ENCODE results near the gene GPATCH4. TPM values are rescaled to one million over a fixed set of nuclear protein-coding genes. Genes with fewer than 3 reads are reported as not detected.

Gene GPATCH4
- total RNA-seq, 1 experiment from 2014 or later, result 37.3 TPM

DNA sequence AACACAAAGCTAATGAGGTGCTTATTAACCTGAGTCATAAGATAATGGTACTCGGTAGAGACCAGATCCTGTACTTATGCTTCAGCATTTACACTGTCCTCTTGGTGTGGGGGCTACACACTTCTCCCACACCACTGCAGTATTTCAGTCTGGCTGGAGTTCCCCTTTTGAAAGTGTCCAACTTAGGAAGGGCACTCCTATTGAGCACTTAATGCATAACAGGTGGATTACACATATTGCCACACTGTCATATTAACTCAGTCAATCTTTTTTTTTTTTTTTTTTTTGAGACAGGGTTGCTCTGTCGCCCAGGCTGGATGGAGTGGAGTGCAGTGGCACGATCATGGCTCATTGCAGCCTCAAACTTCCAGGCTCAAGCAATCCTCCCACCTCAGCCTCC, 1.5 kb downstream of the GPATCH4 start:
- H3K79me2 ChIP-seq (ENCODE audit: low read length), result peaks cover 43% of the 10 kb centered on the region
- no peaks in the 10 kb centered on the region for H4K20me1 ChIP-seq (ENCODE audit: low read length)
- H2AFZ ChIP-seq (ENCODE audit: low read length), result no peak overlapping the region
- no peaks in the 10 kb centered on the region for H3K27me3 ChIP-seq (ENCODE audit: low read length)
- DNase-seq (peak; percentile 64), ATAC-seq (peak; percentile 45)
- no peaks in the 10 kb centered on the region for H3F3A ChIP-seq (ENCODE audit: low read length, unreplicated experiment)
- BruUV-seq (replicated peaks), result no TSS peak
- H3K36me3 ChIP-seq (ENCODE audit: low read depth, low read length), result peaks cover 45% of the 10 kb centered on the region
- H3K4me3 ChIP-seq (ENCODE audit: low read length), result peak overlapping the region; percentile 94
- H3K9me3 ChIP-seq (ENCODE audit: low read length), result no peaks in the 10 kb centered on the region
- peak overlapping the region; percentile 93 for H3K4me2 ChIP-seq (ENCODE audit: low read length)
- no peak overlapping the region for H3K27ac ChIP-seq (ENCODE audit: low read length)
- no peaks in the 10 kb centered on the region for H3K9me2 ChIP-seq (replicated peaks; ENCODE audit: low read length)
- ChIA-PET POLR2A (ENCODE audit: unreplicated experiment) (interaction anchor here (0.5 kb wide), 1 partner anchor 141 kb away, joined by 3 read pairs; the partner anchor contains the start of gene MRPL24), CTCF (no interaction called here)
- intact Hi-C loops (cut with micrococcal nuclease), result no loop called here
- H3K9ac ChIP-seq (ENCODE audit: low read length), result no peak overlapping the region
- H3K4me1 ChIP-seq (ENCODE audit: insufficient read depth, low read length), result peaks cover 20% of the 10 kb centered on the region
- no peak for TF ChIP-seq EZH2 (IDR thresholded peaks at IDR 0.05; ENCODE audit: low read length, unreplicated experiment)
- TF ChIP-seq, protein P1, sequence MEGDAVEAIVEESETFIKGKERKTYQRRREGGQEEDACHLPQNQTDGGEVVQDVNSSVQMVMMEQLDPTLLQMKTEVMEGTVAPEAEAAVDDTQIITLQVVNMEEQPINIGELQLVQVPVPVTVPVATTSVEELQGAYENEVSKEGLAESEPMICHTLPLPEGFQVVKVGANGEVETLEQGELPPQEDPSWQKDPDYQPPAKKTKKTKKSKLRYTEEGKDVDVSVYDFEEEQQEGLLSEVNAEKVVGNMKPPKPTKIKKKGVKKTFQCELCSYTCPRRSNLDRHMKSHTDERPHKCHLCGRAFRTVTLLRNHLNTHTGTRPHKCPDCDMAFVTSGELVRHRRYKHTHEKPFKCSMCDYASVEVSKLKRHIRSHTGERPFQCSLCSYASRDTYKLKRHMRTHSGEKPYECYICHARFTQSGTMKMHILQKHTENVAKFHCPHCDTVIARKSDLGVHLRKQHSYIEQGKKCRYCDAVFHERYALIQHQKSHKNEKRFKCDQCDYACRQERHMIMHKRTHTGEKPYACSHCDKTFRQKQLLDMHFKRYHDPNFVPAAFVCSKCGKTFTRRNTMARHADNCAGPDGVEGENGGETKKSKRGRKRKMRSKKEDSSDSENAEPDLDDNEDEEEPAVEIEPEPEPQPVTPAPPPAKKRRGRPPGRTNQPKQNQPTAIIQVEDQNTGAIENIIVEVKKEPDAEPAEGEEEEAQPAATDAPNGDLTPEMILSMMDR (conservative IDR thresholded peaks at IDR 0.05; ENCODE audit: low read depth, low read length), result no peak; the same call in 1 of the 2 replicates
- no peak for TF ChIP-seq EZH2phosphoT487 (IDR thresholded peaks at IDR 0.05; ENCODE audit: borderline replicate concordance, low read length)

DNA sequence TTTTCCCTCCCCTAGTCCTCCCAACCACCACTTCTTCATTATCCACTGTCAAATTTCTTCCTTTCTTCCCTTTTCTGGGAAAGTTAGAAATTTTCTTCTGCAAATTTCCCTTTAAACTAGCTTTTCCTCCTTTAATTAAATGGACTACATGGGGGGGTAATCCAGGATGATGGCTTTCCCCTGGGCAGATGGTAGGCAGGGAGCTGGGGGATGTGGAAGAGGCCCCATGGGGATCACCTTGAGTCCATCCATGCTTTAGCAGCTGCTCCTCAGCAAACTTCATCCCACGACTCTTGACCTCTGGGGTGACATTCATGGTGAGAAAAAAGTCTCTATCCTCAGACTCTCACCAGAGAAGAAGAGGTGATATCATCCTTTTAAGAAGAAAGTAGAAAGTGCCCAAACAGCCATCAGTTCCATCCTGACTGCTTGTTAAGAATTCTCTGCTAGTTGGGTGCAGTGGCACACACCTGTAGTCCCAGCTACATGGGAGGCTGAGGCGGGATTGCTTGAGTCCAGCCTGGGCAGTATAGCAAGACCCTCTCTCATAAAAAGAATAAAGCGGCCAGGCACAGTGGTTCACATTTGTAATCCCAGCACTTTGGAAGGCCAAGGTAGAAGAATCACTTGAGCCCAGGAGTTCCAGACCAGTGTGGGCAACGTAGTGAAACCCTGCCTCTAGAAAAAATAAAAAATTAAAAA, 2.4 kb downstream of the GPATCH4 start:
- Histone ChIP-seq H3K9ac (ENCODE audit: low read length) (no peak overlapping the region), H3K9me2 (replicated peaks; ENCODE audit: low read length) (no peaks in the 10 kb centered on the region), H3K4me3 (ENCODE audit: low read length) (no peak overlapping the region), H3K4me2 (ENCODE audit: low read length) (no peak overlapping the region), H3K79me2 (ENCODE audit: low read length) (peaks cover 43% of the 10 kb centered on the region), H3K4me1 (ENCODE audit: insufficient read depth, low read length) (peaks cover 20% of the 10 kb centered on the region), H3K9me3 (ENCODE audit: low read length) (no peaks in the 10 kb centered on the region), H3K36me3 (ENCODE audit: low read depth, low read length) (peaks cover 53% of the 10 kb centered on the region), H3K27me3 (ENCODE audit: low read length) (no peaks in the 10 kb centered on the region), H3K27ac (ENCODE audit: low read length) (no peak overlapping the region), H4K20me1 (ENCODE audit: low read length) (no peaks in the 10 kb centered on the region), H3F3A (ENCODE audit: low read length, unreplicated experiment) (no peaks in the 10 kb centered on the region), H2AFZ (ENCODE audit: low read length) (no peak overlapping the region)
- ChIA-PET POLR2A (ENCODE audit: unreplicated experiment) (no interaction called here), CTCF (no interaction called here)
- no peak for TF ChIP-seq EZH2phosphoT487 (IDR thresholded peaks at IDR 0.05; ENCODE audit: borderline replicate concordance, low read length)
- TF ChIP-seq EZH2 (IDR thresholded peaks at IDR 0.05; ENCODE audit: low read length, unreplicated experiment), result no peak
- TF ChIP-seq, protein P1 (conservative IDR thresholded peaks at IDR 0.05; ENCODE audit: low read depth, low read length), result no peak
- DNase-seq, result no peak
- intact Hi-C loops (cut with micrococcal nuclease), result no loop called here
- no peak for ATAC-seq
- BruUV-seq (replicated peaks), result no TSS peak

DNA sequence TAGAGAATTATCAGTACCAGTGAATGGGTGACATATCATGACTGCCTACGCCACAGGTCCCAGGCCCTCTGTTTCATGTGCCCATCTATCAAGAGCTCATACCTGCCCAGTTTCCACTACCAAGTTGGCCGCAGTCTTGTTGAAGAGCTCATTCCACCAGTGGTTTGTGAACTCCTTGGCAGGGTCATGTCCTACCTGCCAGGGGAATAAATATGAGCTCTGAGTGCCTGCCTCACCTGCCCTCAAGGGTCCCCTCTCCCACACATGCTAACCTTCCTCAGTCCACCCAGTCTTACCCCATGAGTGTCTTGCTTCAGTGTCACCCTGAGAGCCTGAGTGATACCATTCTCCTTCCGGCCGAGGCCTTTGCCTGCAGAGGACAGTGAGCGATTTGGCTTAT, 3.2 kb downstream of the GPATCH4 start:
- Histone ChIP-seq H4K20me1 (ENCODE audit: low read length) (no peaks in the 10 kb centered on the region), H3K79me2 (ENCODE audit: low read length) (peaks cover 43% of the 10 kb centered on the region), H3K27me3 (ENCODE audit: low read length) (no peaks in the 10 kb centered on the region), H3K4me3 (ENCODE audit: low read length) (no peak overlapping the region), H3K4me2 (ENCODE audit: low read length) (no peak overlapping the region), H3K9me2 (replicated peaks; ENCODE audit: low read length) (no peaks in the 10 kb centered on the region), H3K27ac (ENCODE audit: low read length) (no peak overlapping the region), H3F3A (ENCODE audit: low read length, unreplicated experiment) (no peaks in the 10 kb centered on the region), H2AFZ (ENCODE audit: low read length) (no peak overlapping the region), H3K4me1 (ENCODE audit: insufficient read depth, low read length) (peaks cover 20% of the 10 kb centered on the region), H3K9ac (ENCODE audit: low read length) (no peak overlapping the region), H3K36me3 (ENCODE audit: low read depth, low read length) (peaks cover 59% of the 10 kb centered on the region), H3K9me3 (ENCODE audit: low read length) (no peaks in the 10 kb centered on the region)
- TF ChIP-seq EZH2 (IDR thresholded peaks at IDR 0.05; ENCODE audit: low read length, unreplicated experiment), result no peak
- no peak for TF ChIP-seq EZH2phosphoT487 (IDR thresholded peaks at IDR 0.05; ENCODE audit: borderline replicate concordance, low read length)
- TF ChIP-seq, protein P1 (conservative IDR thresholded peaks at IDR 0.05; ENCODE audit: low read depth, low read length), result no peak
- ChIA-PET POLR2A (ENCODE audit: unreplicated experiment) (no interaction called here), CTCF (no interaction called here)
- BruUV-seq (replicated peaks), result no TSS peak
- DNase-seq, result no peak
- ATAC-seq, result no peak
- intact Hi-C loops (cut with micrococcal nuclease), result no loop called here

Measured in PC-3 (cell line).